HFFc6 (cell line): ENCODE data around the gene VSIG4. TPM values are rescaled to one million over a fixed set of nuclear protein-coding genes. Genes with fewer than 3 reads are reported as not detected.
"Not testable (repeated sequence)": the region's sequence is repeated elsewhere in the genome, so short reads cannot be mapped to it uniquely, and the experiment has no call there.

ENCODE experiments used
- DNase-seq: peaks from one replicate; pipeline ENCODE4 v3.0.0-alpha.2; 2018
- H3K27ac Mint-ChIP-seq: 2 replicates; pipeline ENCODE4 v1.8.0; 2020; ENCODE audit warnings: mild to moderate bottlenecking, mixed read lengths
- H3K27me3 Mint-ChIP-seq: 2 replicates; pipeline ENCODE4 v1.8.0; 2021; ENCODE audit warnings: mild to moderate bottlenecking, moderate library complexity, mixed read lengths; ENCODE audit not compliant: insufficient read depth
- H3K36me3 Mint-ChIP-seq: 2 replicates; pipeline ENCODE4 v1.8.0; 2021; ENCODE audit warnings: low read depth, mixed read lengths
- H3K4me1 Mint-ChIP-seq: 2 replicates; pipeline ENCODE4 v1.8.0; 2020; ENCODE audit warnings: low read depth, mixed read lengths
- H3K4me3 Mint-ChIP-seq: 2 replicates; pipeline ENCODE4 v1.8.0; 2020; ENCODE audit warnings: mild to moderate bottlenecking, moderate library complexity, mixed read lengths
- H3K9me3 Mint-ChIP-seq: 2 replicates; pipeline ENCODE4 v1.8.0; 2020; ENCODE audit warnings: mild to moderate bottlenecking, mixed read lengths
- total RNA-seq, 6 experiments: library from RNA; stranded (reverse); fragmentation: NEBNext Ultra II Directional; extraction: Animal tissue kit (Norgen Biotek cat#: 25700); gene quantifications; 2 replicates in 1 of 6; 3 replicates in 5 of 6; pipeline ENCODE4 v1.2.3, GENCODE V29; 2021
- TF ChIP-seq, protein P1 (sequence below): fragments of 200-600 bp; sonication (generic); IDR thresholded peaks from 2 replicates; pipeline ENCODE4 v1.5.0; 2021; ENCODE audit warnings: antibody characterized with exemption, mild to moderate bottlenecking

Gene VSIG4
- total RNA-seq, 6 experiments from 2014 or later = not detected

DNA sequence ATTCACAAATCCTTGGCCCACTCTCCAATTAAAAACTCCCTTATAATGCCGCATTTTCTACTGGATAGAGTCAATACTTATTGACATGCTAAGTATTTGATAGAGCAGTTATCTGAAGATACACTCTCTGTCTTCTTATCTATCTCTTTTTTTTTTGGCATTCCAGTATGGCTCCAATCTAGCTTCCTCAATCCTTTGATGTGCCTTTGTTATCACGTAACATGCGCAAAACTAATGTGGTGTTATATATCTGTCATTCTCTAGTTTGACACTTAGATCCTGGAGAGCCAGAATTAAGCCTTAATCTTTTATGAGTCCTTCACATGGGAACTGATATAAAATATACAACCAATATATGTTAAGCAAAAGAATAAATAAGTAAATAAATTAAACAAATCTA, 54.7 kb downstream of the VSIG4 start:
- Mint-ChIP-seq H3K36me3 (no peaks in the 10 kb centered on the region), H3K4me1 (no peaks in the 10 kb centered on the region), H3K27ac (no peak overlapping the region), H3K9me3 (no peaks in the 10 kb centered on the region), H3K4me3 (no peak overlapping the region), H3K27me3 (no peaks in the 10 kb centered on the region; the same call in none of the 2 replicates)
- TF ChIP-seq, protein P1, sequence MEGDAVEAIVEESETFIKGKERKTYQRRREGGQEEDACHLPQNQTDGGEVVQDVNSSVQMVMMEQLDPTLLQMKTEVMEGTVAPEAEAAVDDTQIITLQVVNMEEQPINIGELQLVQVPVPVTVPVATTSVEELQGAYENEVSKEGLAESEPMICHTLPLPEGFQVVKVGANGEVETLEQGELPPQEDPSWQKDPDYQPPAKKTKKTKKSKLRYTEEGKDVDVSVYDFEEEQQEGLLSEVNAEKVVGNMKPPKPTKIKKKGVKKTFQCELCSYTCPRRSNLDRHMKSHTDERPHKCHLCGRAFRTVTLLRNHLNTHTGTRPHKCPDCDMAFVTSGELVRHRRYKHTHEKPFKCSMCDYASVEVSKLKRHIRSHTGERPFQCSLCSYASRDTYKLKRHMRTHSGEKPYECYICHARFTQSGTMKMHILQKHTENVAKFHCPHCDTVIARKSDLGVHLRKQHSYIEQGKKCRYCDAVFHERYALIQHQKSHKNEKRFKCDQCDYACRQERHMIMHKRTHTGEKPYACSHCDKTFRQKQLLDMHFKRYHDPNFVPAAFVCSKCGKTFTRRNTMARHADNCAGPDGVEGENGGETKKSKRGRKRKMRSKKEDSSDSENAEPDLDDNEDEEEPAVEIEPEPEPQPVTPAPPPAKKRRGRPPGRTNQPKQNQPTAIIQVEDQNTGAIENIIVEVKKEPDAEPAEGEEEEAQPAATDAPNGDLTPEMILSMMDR = no peak
- no peak for DNase-seq

DNA sequence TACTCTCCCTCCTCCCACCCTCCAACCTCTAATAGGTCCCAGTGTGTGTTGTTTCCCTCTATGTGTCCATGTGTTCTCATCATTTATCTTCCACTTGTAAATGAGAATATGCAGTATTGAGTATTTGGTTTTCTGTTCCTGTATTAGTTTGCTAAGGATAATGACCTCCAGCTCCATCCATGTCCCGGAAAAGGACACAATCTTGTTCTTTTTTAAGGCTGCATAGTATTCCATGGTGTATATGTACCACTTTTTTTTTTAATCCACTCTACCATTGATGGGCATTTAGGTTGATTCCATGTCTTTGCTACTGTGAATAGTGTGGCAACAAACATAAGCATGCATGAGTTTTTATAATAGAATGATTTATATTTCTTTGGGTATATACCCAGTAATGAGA, 62.7 kb downstream of the VSIG4 start:
- H3K9me3 Mint-ChIP-seq, H3K4me3 Mint-ChIP-seq, H3K36me3 Mint-ChIP-seq, DNase-seq, H3K27ac Mint-ChIP-seq, H3K4me1 Mint-ChIP-seq, H3K27me3 Mint-ChIP-seq: not testable (repeated sequence)

GRCh38 chrX:65976161-65976560, 63.7 kb downstream of the VSIG4 start:
- TF ChIP-seq, protein P1 = no peak

GRCh38 chrX:65975161-65975751, 64.6 kb downstream of the VSIG4 start:
- not testable (repeated sequence) for H3K9me3 Mint-ChIP-seq, H3K4me1 Mint-ChIP-seq, DNase-seq, H3K4me3 Mint-ChIP-seq, H3K27me3 Mint-ChIP-seq, H3K27ac Mint-ChIP-seq, H3K36me3 Mint-ChIP-seq

More at GRCh38 chrX:65976161-65976560, 63.7 kb downstream of the VSIG4 start:
- no peak for DNase-seq
- Mint-ChIP-seq H3K27me3 (peaks cover 8% of the 10 kb centered on the region), H3K36me3 (no peaks in the 10 kb centered on the region), H3K4me3 (no peak overlapping the region), H3K4me1 (no peaks in the 10 kb centered on the region), H3K27ac (no peak overlapping the region), H3K9me3 (no peaks in the 10 kb centered on the region)

Other genes with a start within 250 kb of the VSIG4 start
- gene HEPH, start 124.2 kb upstream of the VSIG4 start, total RNA-seq = not detected